Progenitor cell of endocrine pancreas (in vitro differentiated cells): Measurements from ENCODE around the gene UST. TPM values are rescaled to one million over a fixed set of nuclear protein-coding genes. Genes with fewer than 3 reads are reported as not detected.
A peak's percentile ranks its signal among the peaks of the same experiment; 100 is the strongest.

Source experiments
- DNase-seq: peaks from one replicate; pipeline ENCODE4 v3.0.0; 2021; ENCODE audit warnings: low spot score; ENCODE audit not compliant: unreplicated experiment
- H3K27ac Mint-ChIP-seq: 2 replicates; pipeline ENCODE4 v1.8.0; 2021; ENCODE audit warnings: mild to moderate bottlenecking, moderate library complexity, mixed read lengths
- H3K27me3 Mint-ChIP-seq: 2 replicates; pipeline ENCODE4 v1.8.0; 2021; ENCODE audit warnings: mixed read lengths
- H3K36me3 Mint-ChIP-seq: 2 replicates; pipeline ENCODE4 v1.8.0; 2022; ENCODE audit warnings: mixed read lengths; ENCODE audit not compliant: insufficient read depth
- H3K4me1 Mint-ChIP-seq: 2 replicates; pipeline ENCODE4 v1.8.0; 2021; ENCODE audit warnings: low read depth, mixed read lengths
- H3K4me3 Mint-ChIP-seq: 2 replicates; pipeline ENCODE4 v1.8.0; 2021; ENCODE audit warnings: low read depth, mild to moderate bottlenecking, moderate library complexity, mixed read lengths
- H3K9me3 Mint-ChIP-seq: 2 replicates; pipeline ENCODE4 v1.8.0; 2021; ENCODE audit warnings: low read depth, mixed read lengths
- CTCF ChIP-seq: fragments of 200-600 bp; sonication (generic); IDR thresholded peaks from one replicate; pipeline ENCODE4 v1.5.0; 2021; ENCODE audit warnings: antibody characterized with exemption, mild to moderate bottlenecking; ENCODE audit not compliant: unreplicated experiment
- long read RNA-seq: library from polyadenylated mRNA; unstranded; transcript quantifications from one replicate; pipeline ENCODE4 v2.0.0, GENCODE V29; 2020
- total RNA-seq: library from RNA; stranded (reverse); gene quantifications from 2 replicates; pipeline ENCODE4 v1.2.1, GENCODE V29; 2021

The UST gene
- 2.9 and 4.7 TPM in 2 replicates for total RNA-seq
- long read RNA-seq, partial matches to known transcripts, result 0 of 2 reads
- long read RNA-seq, other reads (novel, unspliced or antisense), result 2 of 2 reads

- no peaks in the 10 kb centered on the region for H3K36me3 Mint-ChIP-seq
- peaks cover 26% of the 10 kb centered on the region for H3K4me1 Mint-ChIP-seq
- H3K9me3 Mint-ChIP-seq, result no peaks in the 10 kb centered on the region
- H3K4me3 Mint-ChIP-seq, result peak within 1 kb of the TSS; percentile 87
- H3K27ac Mint-ChIP-seq, result peak within 1 kb of the TSS; percentile 82
- peak; percentile 48 for DNase-seq
- peaks cover 66% of the 10 kb centered on the region for H3K27me3 Mint-ChIP-seq
- TF ChIP-seq CTCF, result peak; percentile 52
Measured at GRCh38 chr6:148746363-148747144, at the start of gene UST. TSS of gene UST (plus strand) at chr6:148747030. CDS start at chr6:148747431, 401 bp downstream.

- Mint-ChIP-seq H3K27me3 (peaks cover 5% of the 10 kb centered on the region), H3K27ac (no peak overlapping the region), H3K4me3 (no peak overlapping the region), H3K36me3 (peaks cover 4% of the 10 kb centered on the region), H3K4me1 (no peaks in the 10 kb centered on the region), H3K9me3 (peaks cover 11% of the 10 kb centered on the region)
- DNase-seq, result no peak
- TF ChIP-seq CTCF, result no peak
Measured at GRCh38 chr6:148697895-148698440, 48.9 kb upstream of the UST start.

- TF ChIP-seq CTCF, result no peak
- H3K4me3 Mint-ChIP-seq, result no peak overlapping the region
- H3K4me1 Mint-ChIP-seq, result no peaks in the 10 kb centered on the region
- no peak for DNase-seq
- H3K27ac Mint-ChIP-seq, result no peak overlapping the region
- peaks cover 6% of the 10 kb centered on the region for H3K36me3 Mint-ChIP-seq
- peaks cover 17% of the 10 kb centered on the region for H3K9me3 Mint-ChIP-seq
- peaks cover 5% of the 10 kb centered on the region for H3K27me3 Mint-ChIP-seq
Measured at GRCh38 chr6:148698671-148699180, 48.1 kb upstream of the UST start.

- H3K4me1 Mint-ChIP-seq, result peaks cover 2% of the 10 kb centered on the region
- H3K4me3 Mint-ChIP-seq, result no peak overlapping the region
- DNase-seq, result no peak
- TF ChIP-seq CTCF, result no peak
- peaks cover 5% of the 10 kb centered on the region for H3K27me3 Mint-ChIP-seq
- H3K27ac Mint-ChIP-seq, result no peak overlapping the region
- peaks cover 17% of the 10 kb centered on the region for H3K9me3 Mint-ChIP-seq
- H3K36me3 Mint-ChIP-seq, result peaks cover 6% of the 10 kb centered on the region
Measured at GRCh38 chr6:148700047-148700715, 46.6 kb upstream of the UST start.

GRCh38 chr6:148700741-148701311 lies 46.0 kb upstream of the UST start:
- Mint-ChIP-seq H3K36me3 (peaks cover 6% of the 10 kb centered on the region), H3K27me3 (peaks cover 2% of the 10 kb centered on the region), H3K27ac (no peak overlapping the region), H3K9me3 (peaks cover 17% of the 10 kb centered on the region), H3K4me3 (no peak overlapping the region), H3K4me1 (peaks cover 2% of the 10 kb centered on the region)
- TF ChIP-seq CTCF, result no peak
- no peak for DNase-seq
